ENCODE data around the gene ARHGAP6.

The ARHGAP6 gene

DNA sequence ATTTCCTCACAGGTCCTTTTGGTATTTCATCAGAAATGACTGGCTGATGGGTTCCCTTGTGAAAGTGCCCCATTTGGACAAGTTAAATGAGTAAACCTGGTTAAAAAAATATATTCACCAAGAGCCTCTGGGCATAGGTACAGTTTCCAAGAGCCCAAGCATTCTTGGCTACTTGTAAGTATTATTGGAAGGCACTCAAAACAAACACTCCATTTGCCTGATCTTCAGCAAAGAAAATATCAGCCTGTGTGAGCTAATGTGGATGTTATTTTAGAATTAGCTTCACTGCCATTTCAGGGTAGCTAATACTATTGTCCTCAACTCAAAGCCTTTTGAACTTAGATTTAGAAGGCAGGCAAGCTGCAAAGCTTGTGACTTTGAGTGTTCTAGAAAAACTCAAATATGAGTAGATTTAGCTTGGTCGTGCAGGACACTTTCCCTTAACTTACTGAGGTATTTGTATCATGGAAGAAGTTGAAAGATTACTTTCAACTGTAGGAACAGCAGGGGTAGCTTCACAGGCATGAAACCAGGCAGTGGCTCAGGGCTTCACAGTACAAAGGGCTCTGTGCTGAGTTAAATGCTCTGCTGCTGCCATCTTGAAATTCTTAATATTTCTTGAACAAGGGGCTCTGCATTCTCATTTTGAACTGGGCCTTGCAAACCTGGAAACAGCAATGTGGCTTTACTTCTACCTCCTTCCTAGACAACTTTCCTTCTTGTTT, 195.3 kb downstream of the ARHGAP6 start:
- TF ChIP-seq, protein P1, sequence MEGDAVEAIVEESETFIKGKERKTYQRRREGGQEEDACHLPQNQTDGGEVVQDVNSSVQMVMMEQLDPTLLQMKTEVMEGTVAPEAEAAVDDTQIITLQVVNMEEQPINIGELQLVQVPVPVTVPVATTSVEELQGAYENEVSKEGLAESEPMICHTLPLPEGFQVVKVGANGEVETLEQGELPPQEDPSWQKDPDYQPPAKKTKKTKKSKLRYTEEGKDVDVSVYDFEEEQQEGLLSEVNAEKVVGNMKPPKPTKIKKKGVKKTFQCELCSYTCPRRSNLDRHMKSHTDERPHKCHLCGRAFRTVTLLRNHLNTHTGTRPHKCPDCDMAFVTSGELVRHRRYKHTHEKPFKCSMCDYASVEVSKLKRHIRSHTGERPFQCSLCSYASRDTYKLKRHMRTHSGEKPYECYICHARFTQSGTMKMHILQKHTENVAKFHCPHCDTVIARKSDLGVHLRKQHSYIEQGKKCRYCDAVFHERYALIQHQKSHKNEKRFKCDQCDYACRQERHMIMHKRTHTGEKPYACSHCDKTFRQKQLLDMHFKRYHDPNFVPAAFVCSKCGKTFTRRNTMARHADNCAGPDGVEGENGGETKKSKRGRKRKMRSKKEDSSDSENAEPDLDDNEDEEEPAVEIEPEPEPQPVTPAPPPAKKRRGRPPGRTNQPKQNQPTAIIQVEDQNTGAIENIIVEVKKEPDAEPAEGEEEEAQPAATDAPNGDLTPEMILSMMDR (IDR thresholded peaks at IDR 0.05) = no peak

DNA sequence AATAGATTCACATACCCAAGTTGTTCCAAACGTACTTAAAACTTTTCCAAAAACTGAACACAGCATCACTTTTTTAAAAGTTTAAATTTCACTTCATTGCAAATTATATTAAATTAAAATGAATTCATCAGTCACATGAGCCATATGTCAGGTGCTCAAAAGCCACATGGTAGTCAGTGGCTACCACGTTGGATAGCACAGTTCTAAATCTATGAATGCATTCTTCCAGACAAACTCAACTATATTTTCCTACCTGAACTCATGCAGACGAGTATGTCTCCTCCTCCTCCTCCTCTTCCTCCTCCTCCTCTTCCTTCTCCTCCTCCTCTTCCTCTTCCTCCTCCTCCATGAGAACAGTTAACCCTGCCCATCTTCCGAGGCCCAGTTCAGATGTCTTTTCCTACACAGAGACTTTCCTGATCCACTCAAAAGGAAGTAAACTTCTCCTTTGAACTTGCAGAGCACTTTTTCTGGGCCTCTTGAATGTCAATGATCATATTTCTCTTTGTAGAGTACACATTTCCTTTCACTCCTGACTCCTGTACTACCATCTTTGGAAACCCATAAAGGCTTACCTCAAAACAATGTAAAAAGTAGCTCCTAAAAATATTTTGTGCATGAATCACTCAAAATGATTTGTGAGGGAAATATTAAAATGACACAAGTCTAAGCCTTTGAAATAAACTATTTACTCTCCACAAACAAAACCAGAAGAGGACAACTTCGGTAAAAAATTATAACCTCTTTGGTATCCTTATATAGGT, 199.9 kb downstream of the ARHGAP6 start:
- TF ChIP-seq, protein P1 (IDR thresholded peaks at IDR 0.05) = no peak

DNA sequence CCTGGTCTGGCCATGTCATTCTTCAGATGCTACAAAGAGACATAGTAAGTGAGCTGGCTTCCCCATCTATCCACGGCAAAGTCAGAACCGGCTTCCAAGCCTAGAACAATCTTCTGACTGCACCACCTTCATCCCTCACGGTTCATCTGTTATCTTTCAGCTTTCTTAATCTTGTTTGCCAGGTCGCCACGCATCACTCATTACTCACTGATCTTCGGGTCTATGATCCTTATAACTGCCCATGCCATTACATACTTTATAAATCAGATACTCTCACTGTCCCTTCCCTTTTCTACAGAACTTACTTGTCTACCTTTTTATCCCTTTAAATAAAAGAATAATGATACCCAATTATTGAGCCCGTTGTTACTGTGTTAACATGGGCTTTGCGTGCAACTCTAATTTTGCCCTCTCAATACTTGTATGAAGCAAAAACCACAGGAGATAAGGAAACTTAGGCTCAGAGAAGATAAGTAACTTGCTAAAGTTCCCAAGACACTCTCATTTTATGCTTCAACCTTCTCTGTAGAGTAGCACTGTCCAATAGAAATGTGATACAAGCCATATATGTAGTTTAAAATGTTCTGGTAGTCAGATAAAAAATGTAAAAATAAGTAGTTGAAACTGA, 200.8 kb downstream of the ARHGAP6 start:
- TF ChIP-seq, protein P1 (IDR thresholded peaks at IDR 0.05) = no peak

DNA sequence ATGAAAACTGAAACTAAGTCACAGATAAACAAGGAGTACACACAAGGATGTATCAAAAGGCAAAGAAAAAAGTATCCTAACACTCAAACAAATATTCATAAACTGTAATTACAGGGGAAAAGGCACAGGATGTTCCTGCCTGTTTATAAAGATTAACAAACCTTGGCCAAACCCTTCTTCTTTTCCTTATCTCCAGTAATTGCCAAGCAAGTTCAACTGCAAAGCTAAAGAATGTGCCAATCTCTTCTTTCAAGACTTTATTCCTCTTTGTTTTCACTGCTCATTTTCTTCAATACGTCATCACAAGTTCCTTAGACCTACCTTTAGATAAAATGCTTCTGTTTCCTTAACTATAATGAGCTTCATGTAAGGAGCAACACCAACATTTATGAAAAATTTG, 201.3 kb downstream of the ARHGAP6 start:
- TF ChIP-seq, protein P1 (IDR thresholded peaks at IDR 0.05) = no peak

DNA sequence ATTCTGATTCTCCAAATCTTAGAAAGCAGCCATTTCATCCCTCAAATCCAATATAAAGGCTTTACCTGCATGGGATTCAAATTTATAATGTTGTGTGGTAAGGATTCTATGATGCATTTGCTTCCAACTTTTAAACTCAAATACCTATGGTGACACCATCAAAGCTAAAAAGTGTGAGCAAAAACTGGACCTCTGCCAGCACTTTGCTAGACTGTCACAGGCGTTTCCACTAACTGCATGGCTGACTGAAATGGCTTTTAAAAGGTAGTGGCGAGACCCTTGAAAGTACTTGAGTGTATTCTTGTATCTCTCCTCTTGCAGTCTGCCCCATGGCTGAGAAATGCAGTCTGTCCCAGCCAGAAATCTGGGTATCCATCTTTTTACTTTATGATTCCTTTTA, 203.1 kb downstream of the ARHGAP6 start:
- TF ChIP-seq, protein P1 (IDR thresholded peaks at IDR 0.05) = no peak

DNA sequence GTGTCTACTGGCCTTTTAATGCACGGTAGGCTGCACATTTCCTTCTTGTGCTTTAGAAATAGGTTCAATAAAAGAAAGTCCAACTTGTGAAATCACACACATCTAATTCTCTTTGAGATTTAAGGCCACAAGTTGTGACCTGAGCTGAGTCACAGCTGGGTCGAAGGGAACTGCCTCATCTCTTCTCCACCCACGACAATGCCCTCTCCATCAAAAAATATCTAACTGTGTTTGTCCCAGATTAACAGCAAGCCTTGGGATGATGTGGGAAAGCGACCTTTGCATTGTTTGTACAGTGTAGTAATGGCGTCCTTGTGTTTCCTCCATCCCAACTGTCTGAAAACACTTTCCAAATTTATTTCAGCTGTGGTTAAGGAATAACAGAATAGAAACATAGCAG, 203.6 kb downstream of the ARHGAP6 start:
- TF ChIP-seq, protein P1 (IDR thresholded peaks at IDR 0.05) = no peak

DNA sequence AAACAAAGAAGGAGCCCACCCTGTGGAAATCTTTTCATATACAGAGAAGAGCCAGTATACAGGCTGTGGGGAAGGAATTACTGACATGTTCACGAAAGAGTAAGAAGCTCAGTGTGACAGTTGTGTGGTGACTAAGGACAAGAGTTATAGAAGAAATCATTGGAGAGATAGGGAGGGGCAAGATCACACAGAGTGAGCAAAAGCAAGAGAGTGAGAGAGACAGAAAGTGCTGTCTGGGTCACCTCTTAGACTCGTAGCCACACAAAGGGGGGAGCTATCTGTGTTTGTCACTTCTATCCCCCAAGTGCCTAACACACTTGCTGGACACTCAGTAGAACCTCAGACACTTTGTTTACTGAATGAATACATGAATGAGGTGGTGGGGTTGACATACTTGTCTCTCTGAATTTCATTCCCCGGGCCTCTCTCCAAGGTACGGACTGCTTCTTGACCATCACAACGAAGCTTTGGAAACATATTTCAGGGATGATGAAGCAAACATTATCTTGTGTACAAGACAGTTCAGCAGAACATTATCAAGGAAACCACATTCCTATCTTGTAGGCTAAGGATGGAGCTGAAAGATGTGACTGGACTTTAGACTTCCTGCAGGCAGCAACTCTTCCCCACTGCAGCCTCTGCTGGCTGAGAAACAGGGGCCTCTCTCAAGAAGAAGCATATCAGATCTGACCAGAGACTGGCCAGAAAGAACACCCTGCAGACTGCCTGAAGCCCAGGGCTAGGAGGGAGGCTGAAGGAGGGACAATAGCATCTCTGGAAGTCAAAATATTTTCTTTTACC, 204.3 kb downstream of the ARHGAP6 start:
- TF ChIP-seq, protein P1 (IDR thresholded peaks at IDR 0.05) = no peak
